Measurements from ENCODE around the gene CCDC134. TPM values are rescaled to one million over a fixed set of nuclear protein-coding genes. Genes with fewer than 3 reads are reported as not detected.

Gene CCDC134
- total RNA-seq = 10 to 100 TPM in 1 of 4 donors, 1 to 10 TPM in 3; 7.0 to 10.8 (median 8.7) TPM

- H3K36me3 ChIP-seq = no peaks in the 10 kb centered on the region
- no peaks in the 10 kb centered on the region for H3K9me3 ChIP-seq
- no peak for TF ChIP-seq EP300 (IDR thresholded peaks at IDR 0.05)
- peak; percentile 92 for TF ChIP-seq POLR2AphosphoS5 (IDR thresholded peaks at IDR 0.05)
- peak; percentile 1 for TF ChIP-seq POLR2A (IDR thresholded peaks at IDR 0.05; ENCODE audit: low read depth)
- 0% methylated on average over 37 of the region's 52 CpGs for WGBS
- H3K4me1 ChIP-seq = peaks cover 19 to 29% (median 23%) of the 10 kb centered on the region in 4 donors
- H3K4me3 ChIP-seq = peak within 1 kb of the TSS; percentile 79 to 97 (median 86)
- H3K27me3 ChIP-seq = no peaks in the 10 kb centered on the region
- peak within 1 kb of the TSS; percentile 85 to 93 (median 90) for H3K27ac ChIP-seq (replicated peaks in 1 of 4)
- DNase-seq (ENCODE audit: extremely low spot score) = peak; percentile 95
- intact Hi-C loops (cut with DNase I) = no loop called here
Measured at GRCh38 chr22:41800348-41801146, at the start of gene CCDC134. Gene CCDC134 (plus strand): TSS chr22:41800679. CDS start chr22:41808891, 8,212 bp downstream.

GRCh38 chr22:41752011-41752970, 48.2 kb upstream of the CCDC134 start:
- Histone ChIP-seq H3K36me3 (no peaks in the 10 kb centered on the region), H3K4me1 (no peaks in the 10 kb centered on the region), H3K4me3 (no peak overlapping the region), H3K27ac (replicated peaks in 1 of 4) (no peak overlapping the region), H3K9me3 (no peaks in the 10 kb centered on the region), H3K27me3 (peaks cover 0 to 6% (median 0%) of the 10 kb centered on the region in 4 donors)
- intact Hi-C loops (cut with DNase I) = no loop called here
- TF ChIP-seq EP300 (IDR thresholded peaks at IDR 0.05) (no peak), POLR2A (IDR thresholded peaks at IDR 0.05; ENCODE audit: low read depth) (no peak), POLR2AphosphoS5 (IDR thresholded peaks at IDR 0.05) (no peak), CTCF (IDR thresholded peaks at IDR 0.05) (no peak)
- DNase-seq (ENCODE audit: extremely low spot score) = no peak
- WGBS = 76% methylated on average over 5 of the region's 5 CpGs

- Histone ChIP-seq H3K36me3 (no peaks in the 10 kb centered on the region), H3K27ac (replicated peaks in 1 of 4) (no peak overlapping the region), H3K4me1 (no peaks in the 10 kb centered on the region), H3K4me3 (no peak overlapping the region), H3K9me3 (no peaks in the 10 kb centered on the region), H3K27me3 (peaks cover 0 to 6% (median 0%) of the 10 kb centered on the region in 4 donors)
- TF ChIP-seq CTCF (IDR thresholded peaks at IDR 0.05) (no peak), POLR2AphosphoS5 (IDR thresholded peaks at IDR 0.05) (no peak), POLR2A (IDR thresholded peaks at IDR 0.05; ENCODE audit: low read depth) (no peak), EP300 (IDR thresholded peaks at IDR 0.05) (no peak)
- DNase-seq (ENCODE audit: extremely low spot score) = no peak
- 46% methylated on average over 2 of the region's 2 CpGs for WGBS
- intact Hi-C loops (cut with DNase I) = no loop called here
Measured at GRCh38 chr22:41753984-41754383, 46.5 kb upstream of the CCDC134 start.

GRCh38 chr22:41757502-41757901, 43.0 kb upstream of the CCDC134 start:
- H3K36me3 ChIP-seq = no peaks in the 10 kb centered on the region
- TF ChIP-seq EP300 (IDR thresholded peaks at IDR 0.05) = no peak
- no peak for TF ChIP-seq CTCF (IDR thresholded peaks at IDR 0.05)
- TF ChIP-seq POLR2AphosphoS5 (IDR thresholded peaks at IDR 0.05) = no peak
- no peak for TF ChIP-seq POLR2A (IDR thresholded peaks at IDR 0.05; ENCODE audit: low read depth)
- H3K4me1 ChIP-seq = no peaks in the 10 kb centered on the region
- no peak for DNase-seq (ENCODE audit: extremely low spot score)
- H3K27me3 ChIP-seq = no peaks in the 10 kb centered on the region
- 94% methylated on average over 5 of the region's 5 CpGs for WGBS
- H3K9me3 ChIP-seq = no peaks in the 10 kb centered on the region
- H3K27ac ChIP-seq (replicated peaks in 1 of 4) = no peak overlapping the region
- no peak overlapping the region for H3K4me3 ChIP-seq
- intact Hi-C loops (cut with DNase I) = no loop called here

- Histone ChIP-seq H3K27ac (replicated peaks in 1 of 4) (no peak overlapping the region), H3K27me3 (no peaks in the 10 kb centered on the region), H3K4me1 (no peaks in the 10 kb centered on the region), H3K4me3 (no peak overlapping the region), H3K9me3 (no peaks in the 10 kb centered on the region), H3K36me3 (no peaks in the 10 kb centered on the region)
- no peak for DNase-seq (ENCODE audit: extremely low spot score)
- TF ChIP-seq POLR2A (IDR thresholded peaks at IDR 0.05; ENCODE audit: low read depth) (no peak), POLR2AphosphoS5 (IDR thresholded peaks at IDR 0.05) (no peak), EP300 (IDR thresholded peaks at IDR 0.05) (no peak), CTCF (IDR thresholded peaks at IDR 0.05) (no peak)
- 65% methylated on average over 2 of the region's 2 CpGs for WGBS
- intact Hi-C loops (cut with DNase I) = no loop called here
Measured at GRCh38 chr22:41758231-41758630, 42.2 kb upstream of the CCDC134 start.

Data from esophagus muscularis mucosa (tissue), 4 donors.